Cardiac fibroblast (primary cell): ENCODE measurements around the gene GYS2.

ENCODE experiments used
- DNase-seq, 2 donors: peaks; one replicate each; pipeline versions ENCODE4 v3.0.0 to v3.0.0-alpha.2; 2010; ENCODE audit warnings: low read depth in 2 of 2
- H3K4me3 ChIP-seq, 2 donors: replicated peaks in 1 of 2; 1 replicate in 1 of 2; 2 replicates in 1 of 2; pipeline ENCODE4 v1.5.1; 2011; ENCODE audit warnings: low read depth in 2 of 2, low read length in 2 of 2, mild to moderate bottlenecking in 2 of 2, moderate library complexity in 1 of 2
- CTCF ChIP-seq: IDR thresholded peaks from one replicate; pipeline ENCODE4 v1.5.1; 2011; ENCODE audit warnings: low read depth, mild to moderate bottlenecking, low read length, inconsistent platforms

The GYS2 gene

GRCh38 chr12:21529456-21529855 is 75.2 kb downstream of the GYS2 start:
- DNase-seq = no peak
- TF ChIP-seq CTCF = no peak
- no peak overlapping the region for H3K4me3 ChIP-seq

GRCh38 chr12:21528953-21529352 is 75.7 kb downstream of the GYS2 start:
- DNase-seq = peak in 1 of 2 donors; percentile 6
- no peak for TF ChIP-seq CTCF
- H3K4me3 ChIP-seq = no peak overlapping the region

- TF ChIP-seq CTCF = no peak
- DNase-seq = peak; percentile 53 to 60
- H3K4me3 ChIP-seq = peak overlapping the region; percentile 66 to 67
Measured at GRCh38 chr12:21527451-21528180, 77.0 kb downstream of the GYS2 start.

GRCh38 chr12:21526721-21527345 is 77.8 kb downstream of the GYS2 start:
- peak overlapping the region; percentile 66 to 67 for H3K4me3 ChIP-seq
- no peak for DNase-seq
- no peak for TF ChIP-seq CTCF

- peak within 1 kb of the TSS; percentile 66 to 67 for H3K4me3 ChIP-seq
- no peak for TF ChIP-seq CTCF
- peak; percentile 5 to 42 for DNase-seq
Measured at GRCh38 chr12:21526053-21526452, 78.6 kb downstream of the GYS2 start, which contains the start of gene SPX. Gene SPX (plus strand): TSS chr12:21526296. CDS start chr12:21526473, 177 bp downstream.

- DNase-seq = no peak
- no peak for TF ChIP-seq CTCF
- H3K4me3 ChIP-seq = no peak overlapping the region
Measured at GRCh38 chr12:21523148-21523547, 81.5 kb downstream of the GYS2 start.
